NCI-H1417 (cell line): ENCODE measurements around the gene BPGM.

Experiments
- DNase-seq, 3 experiments: peaks; one replicate each; lab custom pipeline; 2025; lab: John Stamatoyannopoulos, UW

Gene BPGM

DNA sequence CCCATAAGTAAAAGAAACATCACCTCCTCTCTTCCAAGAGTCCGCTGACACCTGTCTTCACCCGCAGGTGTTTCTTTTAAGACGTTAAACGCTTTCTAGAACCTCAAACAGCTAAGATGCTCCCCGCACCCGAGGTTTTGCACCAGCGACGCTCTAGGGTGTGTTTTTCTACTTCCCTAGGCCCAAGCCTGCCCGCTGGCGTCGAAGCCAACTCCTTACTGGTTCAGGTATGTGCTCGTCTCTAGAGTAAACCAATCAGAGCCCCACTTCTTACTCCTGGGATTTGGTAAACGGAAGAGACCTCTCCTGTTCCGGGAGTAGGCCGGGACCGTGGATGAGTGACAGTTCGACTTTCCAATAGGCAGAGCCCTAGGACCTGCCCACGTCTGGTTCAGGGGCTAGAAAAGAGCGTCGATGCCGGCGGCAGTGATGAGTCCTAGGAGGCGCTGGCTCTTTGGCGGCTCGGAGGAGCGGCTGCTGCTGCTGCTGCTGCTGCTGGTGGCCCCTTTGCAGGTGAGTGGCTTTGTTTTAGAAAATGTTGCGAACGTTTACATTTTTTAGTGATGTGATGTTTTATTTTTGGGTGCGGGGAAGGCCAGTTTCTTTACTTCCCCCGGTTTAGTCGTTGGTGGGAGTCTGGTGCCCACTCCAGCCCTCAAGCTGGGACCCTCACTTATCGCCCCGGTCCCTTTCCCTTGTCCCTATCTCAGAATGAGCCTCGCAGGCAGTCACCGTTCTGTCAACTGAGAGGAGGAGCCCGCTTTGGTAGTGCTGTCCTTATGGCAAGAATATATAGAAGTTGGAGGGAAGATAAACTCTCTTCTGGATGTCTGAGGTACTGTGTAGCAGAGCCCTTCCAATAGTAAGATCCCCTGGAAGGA is at the start of gene BPGM:
BPGM (plus strand) TSS at position 429 of the 881 bp plus-strand sequence. CDS start 14,655 bp downstream, outside the sequence.
- peak; percentile 100 for DNase-seq

DNA sequence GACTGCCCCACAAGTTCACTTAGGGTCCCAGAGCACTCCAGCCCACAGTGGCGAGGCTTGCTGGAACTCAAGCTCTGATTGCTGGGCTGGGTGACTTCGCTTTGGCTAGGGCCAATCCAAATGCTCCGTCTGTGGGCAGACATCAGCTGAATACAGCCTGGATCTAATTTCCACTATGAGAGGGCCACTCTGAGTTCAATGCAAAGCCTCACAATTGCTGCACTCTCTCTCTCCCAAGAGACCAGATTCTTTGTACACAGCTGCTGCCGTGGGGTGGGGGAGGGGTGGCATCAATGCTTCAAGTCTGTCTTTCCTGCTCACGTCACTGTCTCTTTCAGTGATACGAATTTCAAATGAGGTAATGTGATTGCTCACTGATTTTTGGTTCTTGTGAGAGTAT is 47.3 kb upstream of the BPGM start:
- peak in 2 of 3 experiments; percentile 55 to 74 for DNase-seq

DNA sequence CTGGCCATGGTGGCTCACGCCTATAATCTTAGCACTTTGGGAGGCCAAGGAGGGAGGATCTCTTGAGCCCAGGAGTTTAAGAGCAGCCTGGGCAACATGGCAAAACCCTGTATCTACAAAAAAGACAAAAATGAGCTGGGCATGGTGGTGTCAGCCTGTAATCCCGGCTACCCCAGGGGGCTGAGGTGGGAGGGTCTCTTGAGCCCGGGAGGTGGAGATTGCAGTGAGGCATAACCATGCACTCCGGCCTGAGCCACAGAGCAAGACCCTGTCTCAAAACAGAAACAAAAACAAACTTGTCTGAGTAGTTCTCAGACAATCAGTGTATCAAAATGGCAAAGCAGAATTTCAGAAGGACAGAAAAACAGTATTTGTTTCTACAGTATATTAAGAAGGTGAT is 45.2 kb upstream of the BPGM start:
- no peak for DNase-seq

DNA sequence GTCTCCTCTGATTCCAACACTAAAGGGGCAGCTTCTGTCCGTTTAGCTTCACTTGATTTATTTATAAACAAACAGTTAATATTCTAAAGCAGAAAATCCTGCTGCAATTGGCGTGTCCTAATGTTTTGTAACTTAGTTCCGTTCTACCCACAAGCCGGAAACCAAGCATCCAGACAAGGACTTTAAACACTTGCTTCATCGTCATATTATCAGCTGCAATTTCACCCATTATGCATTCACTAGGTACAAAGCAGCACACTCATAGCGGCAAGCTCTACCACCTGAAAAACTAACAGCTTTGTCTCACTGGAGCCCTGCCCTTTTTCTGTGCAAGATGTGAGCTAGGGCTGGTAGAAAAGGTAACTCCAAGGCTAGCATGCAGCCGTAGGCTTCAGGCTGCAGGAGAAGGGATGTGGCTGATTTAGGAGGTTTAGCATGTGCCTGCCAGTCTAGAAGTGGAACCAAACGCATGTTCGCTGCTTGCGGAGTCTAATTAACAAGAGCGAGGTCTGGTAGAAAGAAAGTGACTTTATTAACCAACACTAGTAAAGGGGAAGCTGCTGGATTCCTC is 43.7 kb upstream of the BPGM start:
- peak in 2 of 3 experiments; percentile 19 to 56 for DNase-seq

DNA sequence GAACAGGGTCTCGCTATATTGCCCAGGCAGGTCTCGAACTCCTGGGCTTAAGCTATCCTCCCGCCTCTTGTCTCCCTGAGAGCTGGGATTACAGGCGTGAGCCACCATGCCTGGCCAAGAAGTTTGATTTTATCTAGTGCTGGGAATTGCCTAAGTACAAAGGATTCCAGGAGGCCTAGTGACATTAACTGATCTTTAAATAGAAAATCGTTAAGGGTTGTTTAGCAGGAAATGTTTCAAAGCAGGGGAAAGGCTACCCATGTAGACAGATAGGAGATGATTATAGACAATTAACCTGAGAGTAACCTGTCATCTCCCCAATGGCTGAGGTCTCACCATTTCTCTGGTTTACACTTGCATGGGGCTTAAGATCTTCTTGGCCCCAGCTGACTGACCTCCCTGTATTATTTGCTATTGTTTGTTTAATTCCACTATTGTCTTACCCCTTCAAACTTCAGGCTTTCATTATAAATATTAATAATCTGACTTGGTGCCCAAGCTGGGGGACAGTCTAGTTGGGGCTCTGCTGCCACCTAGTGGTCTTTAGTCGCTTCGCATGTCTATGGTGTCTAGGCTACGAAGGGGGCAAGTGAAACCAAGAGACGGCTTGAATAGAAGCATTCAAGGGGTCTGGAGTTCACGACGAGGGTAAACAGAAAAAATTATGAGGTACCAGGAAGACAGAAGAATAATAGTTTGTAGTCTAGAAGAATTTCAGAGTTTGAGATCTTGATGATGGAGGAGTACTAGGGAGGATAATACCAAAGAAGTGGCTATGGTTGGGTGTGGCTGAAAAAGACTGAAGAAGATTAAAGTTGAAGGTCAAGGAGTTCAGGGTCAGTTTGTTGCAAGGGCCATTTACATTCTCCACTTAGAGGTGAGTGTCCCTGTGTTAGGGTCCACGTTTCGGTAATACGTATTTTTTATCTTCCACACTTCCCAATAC is 40.4 kb upstream of the BPGM start:
- peak; percentile 52 to 85 (median 57) for DNase-seq

DNA sequence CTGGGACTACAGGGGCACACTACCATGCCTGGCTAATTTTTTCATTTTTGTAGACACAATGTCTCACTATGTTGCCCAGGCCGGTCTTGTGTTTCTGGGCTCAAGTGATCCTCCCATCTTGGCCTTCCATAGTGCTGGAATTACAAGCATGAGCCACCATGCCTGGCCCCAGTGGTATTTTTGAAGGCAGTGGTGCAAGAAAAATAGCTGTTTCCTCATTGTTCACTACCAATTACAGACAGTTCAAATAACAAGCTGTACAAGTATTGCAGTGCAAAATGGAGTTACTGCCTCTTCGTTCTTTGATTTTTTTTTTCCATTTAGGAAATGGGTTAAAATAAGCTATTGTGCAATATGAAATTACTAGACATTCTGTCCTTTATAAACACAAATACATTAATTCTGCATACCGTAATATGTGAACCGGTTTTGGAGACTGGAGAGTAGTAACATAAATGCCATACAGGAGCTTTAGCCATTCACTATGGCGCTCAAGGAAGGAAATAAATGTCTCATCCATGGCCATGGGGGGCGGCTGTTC is 35.0 kb upstream of the BPGM start:
- no peak for DNase-seq

DNA sequence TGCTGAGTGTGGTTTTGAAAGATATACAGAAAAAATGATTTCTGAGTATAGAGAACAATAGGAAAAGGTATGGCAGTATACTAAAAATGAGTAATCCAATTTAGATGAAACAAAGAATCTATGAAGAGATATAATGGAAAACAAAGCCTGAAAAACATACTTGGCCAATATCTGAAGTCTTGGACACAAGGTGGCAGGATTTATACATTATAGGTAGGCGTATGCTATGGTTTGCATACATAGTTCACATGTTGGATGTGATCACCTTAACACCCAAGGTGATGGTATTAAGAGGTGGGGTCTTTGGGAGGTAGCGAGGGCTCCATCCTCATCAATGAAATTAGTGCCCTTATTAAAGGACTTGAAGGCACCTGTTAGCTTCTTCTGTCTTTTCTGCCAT is 34.5 kb upstream of the BPGM start:
- DNase-seq: peak in 1 of 3 experiments; percentile 24

DNA sequence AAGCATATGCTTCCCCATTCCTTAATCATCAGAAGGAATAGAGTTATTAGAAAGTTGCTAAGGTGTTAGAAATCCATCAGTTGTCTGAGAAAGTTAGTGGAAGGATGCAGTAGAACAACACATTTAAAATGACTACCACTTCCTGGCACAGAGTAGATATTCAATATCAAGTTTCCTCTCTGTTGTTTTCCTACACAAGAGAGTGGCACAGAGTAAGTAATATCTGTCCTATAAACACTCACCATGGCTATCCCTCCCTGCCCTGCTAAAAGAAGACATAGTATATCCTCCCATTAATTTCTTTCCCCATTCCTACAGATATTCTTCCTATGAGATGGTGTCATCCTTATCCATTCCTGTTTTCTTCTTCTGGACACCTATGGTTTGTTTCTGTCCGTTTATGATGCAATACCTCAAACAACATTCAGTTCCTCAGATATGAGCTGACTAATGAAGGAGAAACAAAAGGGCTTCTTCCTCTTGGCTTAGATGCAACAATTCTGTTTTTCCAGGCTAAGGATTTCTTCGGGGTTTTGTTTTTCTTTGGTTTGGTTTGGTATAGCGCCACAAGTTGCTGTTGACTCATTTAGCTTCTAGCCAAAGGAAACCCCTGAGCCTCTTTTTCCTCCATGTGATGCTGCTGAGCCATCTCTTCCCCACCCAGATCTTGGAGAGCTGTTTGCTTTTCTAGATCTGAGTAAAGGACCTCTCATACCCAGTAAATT is 32.9 kb upstream of the BPGM start:
- no peak for DNase-seq

DNA sequence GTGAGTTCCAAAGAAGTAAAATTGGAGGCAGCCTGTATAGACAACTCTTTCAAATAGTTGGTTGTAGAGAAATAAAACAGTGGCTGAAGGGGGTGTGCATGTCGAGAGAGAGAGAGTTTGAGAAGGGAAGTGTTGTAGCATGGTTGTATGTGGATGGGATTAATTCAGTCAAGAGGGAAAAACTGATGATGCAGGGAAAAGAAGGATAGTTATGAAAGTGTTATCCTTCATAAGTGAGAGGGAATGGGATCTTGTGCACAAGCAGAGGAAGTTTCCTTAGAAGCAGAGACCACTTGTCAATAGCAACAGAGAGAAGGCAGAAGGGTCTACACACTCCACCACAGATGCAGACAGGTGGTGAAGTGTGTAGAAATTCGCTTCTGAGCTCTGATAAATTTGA is 30.0 kb upstream of the BPGM start:
- no peak for DNase-seq

DNA sequence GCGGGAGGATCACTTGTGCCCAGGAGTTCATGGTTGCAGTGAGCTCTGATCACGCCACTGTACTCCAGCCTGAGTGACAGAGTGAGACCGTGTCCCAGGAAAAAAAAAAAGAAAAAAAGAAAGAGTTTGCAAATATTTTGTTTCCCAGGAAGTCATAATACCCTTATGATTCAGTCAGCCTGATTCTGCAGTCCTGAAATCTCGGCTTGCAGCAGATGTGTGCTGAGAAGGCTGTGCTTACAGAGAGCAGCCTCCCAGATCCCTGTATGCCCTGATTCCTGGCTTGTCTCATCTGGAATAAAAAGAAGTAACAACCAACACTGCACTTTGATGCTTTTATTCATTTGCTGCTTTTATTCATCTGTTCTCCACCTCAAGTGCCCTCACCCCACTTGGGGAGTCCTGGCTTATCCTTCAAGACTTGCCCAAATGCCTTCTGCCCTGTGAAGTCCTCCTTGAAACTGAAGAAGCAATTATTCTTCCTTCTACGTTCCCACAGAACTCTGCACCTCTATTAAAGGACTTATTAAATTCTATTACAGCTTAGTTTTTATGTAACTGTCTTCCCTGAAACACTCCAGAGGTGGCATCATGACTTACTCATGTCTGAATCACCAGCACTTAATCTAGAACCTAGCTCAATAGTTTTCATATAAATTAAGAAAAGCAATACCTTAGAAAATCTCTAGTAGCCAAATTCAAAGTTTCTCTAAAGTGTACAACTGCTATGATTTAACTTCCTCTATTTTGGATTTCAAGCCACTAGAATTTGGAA is 27.7 kb upstream of the BPGM start:
- no peak for DNase-seq

DNA sequence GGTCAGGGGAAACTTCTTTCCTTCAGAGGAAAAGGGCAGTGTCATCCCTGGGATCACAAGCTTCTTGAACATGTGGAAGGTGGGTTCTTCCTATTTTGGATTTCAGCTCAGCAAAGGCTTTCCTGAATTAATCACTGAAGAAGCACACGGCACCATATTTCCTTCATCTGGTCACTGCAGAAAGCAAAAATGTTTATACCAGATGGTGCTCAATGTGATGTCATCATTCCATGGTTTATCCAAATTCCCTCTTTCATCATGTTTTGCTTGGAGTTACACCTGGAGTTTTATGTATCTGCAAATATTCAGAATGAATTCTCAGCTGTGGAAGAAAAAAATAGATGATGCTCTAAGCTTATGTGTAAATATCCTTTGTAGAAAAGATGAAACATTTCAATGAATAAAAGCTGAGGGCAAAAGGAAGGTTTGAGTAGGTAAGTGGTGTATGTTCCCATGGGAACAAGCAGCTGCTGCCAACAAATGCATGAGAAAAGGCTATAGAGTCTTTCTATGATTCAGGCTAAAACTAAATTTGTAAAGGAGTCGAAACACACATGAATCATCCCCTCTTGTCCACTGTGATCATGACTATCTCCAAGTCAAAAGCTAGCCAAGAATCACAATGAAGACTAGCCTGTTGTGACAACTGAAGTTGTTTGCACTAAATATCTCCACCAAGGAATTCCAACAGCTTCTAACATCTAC is 26.9 kb upstream of the BPGM start:
- peak in 2 of 3 experiments; percentile 16 to 43 for DNase-seq

DNA sequence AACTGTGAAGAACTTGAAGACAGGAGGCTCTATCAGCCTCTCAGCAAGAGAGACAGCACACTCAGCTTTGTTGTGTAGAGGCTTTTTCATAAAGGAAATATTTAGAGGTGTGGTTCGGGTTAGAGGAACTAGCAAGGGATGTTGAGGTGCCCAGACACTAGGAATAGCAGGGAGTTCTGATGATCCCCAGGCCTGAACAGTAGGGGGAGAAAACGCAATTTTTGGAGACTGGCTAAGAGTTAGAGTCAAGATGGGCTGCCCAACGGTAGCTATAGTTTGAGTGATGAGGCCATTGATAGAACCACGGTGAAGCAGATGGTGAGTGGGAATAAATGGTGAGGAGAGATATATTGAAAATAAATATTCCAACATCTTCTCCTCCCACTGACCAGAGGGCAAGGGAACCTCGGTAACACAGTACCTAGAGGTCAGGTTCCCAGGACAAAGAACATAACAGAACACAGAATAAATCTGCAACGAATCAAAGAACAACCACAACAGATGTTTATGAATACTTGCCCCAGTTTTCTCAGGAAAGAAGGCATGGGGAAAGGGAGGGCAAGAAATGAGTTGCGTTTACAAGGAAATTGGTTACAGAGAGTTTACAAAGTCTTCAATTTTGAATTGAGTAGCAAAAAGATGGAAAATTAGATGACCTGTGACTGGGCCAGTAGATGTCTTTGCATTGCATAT is 24.2 kb upstream of the BPGM start:
- no peak for DNase-seq

DNA sequence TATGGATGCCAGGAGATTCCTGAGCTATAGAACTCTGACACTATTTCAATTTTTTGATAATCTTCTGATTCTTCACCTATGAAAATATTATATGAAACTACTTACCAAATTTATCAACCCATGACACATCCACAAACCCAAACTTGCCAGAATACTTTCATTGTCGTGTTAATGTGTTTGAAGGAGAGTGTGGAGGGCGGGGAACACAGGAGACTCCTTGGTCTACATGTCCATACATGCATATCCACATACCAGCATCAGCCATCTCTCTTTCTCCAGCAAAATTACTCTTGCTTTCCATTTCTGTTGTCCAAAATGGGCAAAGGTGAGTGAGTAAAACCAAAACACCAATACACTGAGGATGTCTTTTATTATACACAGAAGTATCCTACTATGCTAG is 23.5 kb upstream of the BPGM start:
- no peak for DNase-seq

DNA sequence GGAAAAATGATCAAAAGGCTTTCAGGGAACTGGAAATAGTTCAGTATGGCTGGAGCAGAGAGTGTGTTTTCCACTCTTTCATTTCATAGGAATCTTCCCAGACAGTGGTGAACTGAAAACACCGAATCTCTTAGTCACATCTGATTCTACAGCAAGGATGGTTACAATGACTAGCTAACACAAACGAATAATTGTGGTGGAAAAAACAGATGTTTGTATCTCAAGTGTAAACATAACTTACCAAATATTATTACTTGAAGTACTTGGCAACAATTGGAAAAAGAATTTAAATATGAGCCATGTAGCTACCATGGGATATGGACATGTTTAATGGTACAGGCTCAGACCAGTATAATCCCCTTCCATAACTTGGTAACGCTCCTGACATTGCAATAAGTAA is 21.1 kb upstream of the BPGM start:
- no peak for DNase-seq

DNA sequence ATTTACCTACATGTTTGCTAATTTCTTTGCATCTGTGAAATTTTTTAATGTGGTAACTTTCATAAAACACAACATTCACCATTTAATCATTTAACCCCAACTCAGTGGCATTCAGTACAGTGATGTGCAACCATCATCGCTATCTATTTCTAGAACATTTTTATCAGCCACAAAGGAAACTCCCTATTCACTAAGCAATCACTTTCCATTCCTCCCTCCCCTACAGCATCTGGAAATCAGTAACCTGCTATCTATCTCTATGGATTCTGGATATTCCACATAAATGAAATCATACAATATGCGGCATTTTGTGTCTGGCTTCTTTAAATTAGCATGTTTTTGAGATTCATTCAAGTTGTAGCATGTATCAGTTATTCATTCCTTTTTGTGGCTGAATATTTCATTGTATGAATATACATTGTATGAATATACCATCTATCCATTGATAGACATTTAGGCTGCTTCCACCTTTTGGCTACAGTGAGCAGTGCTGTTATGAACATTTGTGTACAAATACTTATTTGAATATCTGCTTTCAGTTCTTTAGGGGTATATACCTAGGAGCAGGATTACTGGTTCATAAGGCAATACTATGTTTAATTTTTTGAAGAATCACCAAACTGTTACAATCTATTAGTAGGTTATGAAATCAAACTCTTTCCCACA is 19.4 kb upstream of the BPGM start:
- no peak for DNase-seq

DNA sequence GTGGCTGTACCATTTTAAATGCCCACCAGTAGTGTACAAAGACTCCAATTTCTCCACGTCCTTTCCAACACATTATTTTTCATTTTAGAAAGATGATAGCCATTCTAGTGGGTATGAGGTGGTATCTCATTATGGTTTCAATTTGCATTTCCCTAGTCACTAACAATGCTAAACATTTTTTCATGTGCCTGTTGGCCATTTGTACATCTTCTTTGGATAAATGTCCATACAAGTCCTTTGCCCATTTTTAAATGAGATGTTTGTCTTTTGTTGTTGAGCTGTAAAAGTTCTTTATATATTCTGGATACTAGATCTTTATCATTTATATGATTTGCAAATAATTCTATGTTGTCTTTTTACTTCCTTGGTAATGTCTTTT is 18.9 kb upstream of the BPGM start:
- no peak for DNase-seq

DNA sequence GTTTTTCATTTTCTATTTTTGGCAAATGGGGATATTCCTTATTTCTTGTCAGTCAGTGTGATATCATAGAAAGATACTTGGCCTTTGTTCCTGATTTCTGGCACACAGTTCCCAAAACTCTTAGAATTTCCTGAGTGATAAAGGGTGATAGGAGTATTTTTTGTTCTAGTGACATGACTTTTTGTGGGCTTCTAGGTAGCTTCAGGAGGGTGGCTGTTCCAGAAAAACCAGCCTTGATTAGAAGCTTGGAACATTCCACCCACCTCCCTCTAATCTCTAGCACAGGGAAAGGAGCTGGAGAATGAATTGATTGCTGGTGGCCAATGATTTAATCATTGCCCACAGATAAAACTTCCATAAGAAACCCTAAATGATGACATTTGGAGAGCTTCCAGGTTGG is 17.2 kb upstream of the BPGM start:
- no peak for DNase-seq

DNA sequence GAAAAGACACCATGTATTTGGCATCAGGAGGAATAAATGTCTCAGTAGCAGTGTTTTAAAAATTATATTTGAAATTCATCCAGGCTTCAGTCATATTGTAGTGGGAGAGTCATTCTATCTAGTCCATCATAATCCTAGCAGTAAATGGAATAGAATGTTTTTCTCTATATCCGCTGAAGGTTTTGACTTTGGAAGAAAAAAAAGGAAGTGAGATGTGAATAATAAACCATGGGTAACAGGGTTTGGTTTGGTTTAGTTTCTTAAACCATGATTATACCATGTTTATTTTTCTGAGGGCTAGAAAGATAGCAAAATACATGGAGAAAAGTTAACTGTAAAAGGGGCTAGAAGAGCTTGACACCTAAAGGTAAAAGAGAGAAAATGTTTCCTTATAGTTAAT is 16.4 kb upstream of the BPGM start:
- no peak for DNase-seq

DNA sequence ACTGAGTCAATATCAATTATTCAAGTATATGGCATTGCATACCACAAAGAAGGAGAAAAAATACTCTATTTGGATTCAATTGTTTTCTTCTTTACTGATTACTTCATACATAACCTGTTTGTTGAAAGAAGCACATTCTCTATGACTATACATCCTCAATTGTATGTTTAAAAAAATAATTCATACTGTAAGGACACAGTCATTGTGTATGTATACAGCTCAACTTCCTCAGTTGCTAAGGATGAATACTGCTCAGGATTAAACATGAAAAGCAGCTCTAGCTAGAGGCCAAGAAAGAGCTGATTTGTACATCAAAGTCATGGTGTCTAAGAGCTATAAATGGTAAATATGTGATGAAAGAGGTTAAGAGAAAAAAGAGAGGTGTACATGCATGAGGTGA is 15.8 kb upstream of the BPGM start:
- DNase-seq: no peak
